ENCODE data around the gene ZBTB21. TPM values are rescaled to one million over a fixed set of nuclear protein-coding genes. Genes with fewer than 3 reads are reported as not detected.

ZBTB21 gene
- polyA plus RNA-seq, 3 donors, result 9.2 to 10.2 (median 9.6) TPM

DNA sequence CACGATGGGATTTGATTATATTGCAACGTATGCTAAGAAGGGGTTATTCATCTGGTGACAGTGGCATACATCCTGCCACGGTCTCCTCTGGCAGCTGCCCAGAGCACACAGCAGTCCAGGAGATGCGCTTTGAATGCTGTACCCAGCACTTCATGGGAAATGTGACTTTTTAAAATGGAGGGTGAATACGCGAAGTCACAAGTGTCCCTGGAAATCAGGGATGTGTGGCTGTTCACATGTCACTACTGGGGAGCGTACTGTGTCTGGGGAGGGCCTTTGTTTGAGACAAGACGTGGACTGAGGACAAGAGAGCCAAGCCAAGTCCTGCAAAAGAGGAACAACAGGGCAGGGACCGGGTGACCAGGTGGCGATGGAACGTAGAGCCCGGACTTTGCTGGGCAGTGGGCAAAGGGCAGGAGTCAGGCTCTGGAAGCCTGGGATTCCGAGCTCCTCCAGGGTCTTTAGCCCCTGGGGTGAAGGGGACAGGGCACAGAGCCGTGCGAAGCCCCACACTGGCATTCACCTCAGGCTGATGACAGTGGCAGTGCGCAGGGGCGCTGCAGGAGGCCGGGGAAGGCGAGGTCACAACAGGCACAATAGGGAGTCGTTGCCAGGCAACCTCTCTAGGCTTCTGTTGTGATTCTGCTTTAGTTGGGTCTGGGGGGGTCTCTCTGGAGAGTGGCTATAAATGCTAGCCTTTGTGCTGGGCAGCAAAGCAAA, 11.4 kb upstream of the ZBTB21 start:
- no peak for DNase-seq (ENCODE audit: low read depth in 3 of 3, low spot score in 2 of 3)

DNA sequence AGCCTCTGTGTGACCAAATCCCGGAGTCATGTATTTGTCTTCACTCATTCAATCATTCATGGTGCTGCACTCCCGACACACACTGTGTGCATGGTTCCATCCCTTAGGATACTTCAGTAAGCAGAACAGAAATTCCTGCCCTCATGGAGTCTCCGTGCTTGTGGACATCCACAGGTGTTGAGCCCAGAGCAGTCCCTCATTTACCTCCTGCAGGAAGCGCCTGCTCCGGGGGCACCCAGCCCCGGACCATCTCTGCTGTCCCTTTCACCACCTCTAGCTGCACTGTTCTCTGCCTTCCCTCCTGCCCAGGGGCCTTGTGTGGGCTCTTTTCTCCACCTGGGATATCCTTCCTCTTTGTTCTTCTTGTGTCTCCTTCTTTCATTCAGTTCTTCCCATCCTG, 9.5 kb upstream of the ZBTB21 start:
- no peak for DNase-seq (ENCODE audit: low read depth in 3 of 3, low spot score in 2 of 3)

DNA sequence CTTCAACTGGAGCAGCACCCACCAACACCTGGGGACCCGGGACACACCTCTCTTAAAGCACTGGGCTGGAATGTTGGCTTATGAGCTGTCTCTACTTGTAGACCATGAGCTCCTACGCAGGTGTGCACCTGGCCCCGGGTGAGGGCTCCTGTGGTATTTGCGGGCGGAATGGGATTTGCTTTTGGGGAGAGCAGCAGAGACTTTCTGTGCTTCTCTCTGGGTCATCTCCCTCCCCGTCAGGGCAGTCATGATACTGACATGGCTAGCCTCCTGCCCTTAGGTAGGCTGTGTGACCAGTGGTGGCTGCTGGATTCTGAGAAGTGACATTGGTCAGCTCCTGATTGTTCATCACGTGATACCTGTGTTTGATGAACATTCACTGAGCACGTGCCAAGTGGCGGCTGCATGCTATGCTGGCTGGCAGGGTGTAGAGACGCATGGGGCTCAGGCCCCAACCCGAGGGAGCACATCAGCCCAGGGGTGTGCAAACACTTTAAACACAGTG, 9.0 kb upstream of the ZBTB21 start:
- no peak for DNase-seq (ENCODE audit: low read depth in 3 of 3, low spot score in 2 of 3)

DNA sequence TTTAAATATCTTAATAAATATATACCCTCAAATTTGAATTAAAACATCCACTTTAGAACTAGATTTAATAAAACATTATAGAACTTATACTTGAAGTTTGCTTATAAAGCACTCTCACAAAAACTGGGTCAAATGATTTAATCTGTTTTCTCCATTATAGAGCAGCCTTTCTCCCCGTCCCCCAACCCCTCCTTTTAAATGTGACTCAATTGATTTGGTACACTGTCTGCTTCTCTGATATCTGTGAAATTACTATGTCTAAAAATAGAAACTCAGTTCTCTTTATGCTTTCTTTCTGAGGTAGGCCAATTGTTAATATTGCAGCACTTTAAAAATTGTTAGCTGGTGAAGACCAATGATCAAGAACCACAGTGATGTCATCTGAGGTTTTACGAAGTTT, 6.9 kb upstream of the ZBTB21 start:
- DNase-seq (ENCODE audit: low read depth in 3 of 3, low spot score in 2 of 3), result no peak

DNA sequence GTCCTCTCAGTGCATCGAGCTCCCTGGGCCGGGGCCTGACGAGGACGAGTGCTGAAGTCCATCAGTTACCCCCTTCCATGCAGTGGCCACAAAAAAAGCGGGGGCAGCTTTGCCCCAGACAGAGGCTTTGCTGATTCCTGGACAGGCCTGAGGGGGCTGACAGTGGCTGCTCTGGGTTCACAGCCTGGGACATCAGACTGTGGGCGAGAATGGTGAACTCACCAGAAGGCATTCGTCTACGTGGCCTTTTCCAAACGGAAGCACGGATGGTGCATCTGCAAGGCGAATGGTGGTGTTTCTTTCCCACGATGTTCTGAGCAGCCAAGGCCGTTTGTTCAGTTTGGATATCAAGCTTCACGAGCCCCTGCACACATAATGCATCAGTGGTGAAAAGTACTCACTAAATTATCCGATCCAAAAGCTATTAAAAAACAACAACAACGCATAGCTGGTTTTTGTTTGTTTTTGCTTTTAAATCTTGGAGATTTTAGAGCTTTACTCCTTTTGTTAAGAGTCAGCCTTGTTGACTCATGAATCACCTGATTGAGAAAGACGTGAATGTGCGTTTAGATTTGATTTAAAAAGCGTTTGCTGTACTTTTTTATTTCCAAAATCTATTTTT, 6.3 kb upstream of the ZBTB21 start:
- no peak for DNase-seq (ENCODE audit: low read depth in 3 of 3, low spot score in 2 of 3)

DNA sequence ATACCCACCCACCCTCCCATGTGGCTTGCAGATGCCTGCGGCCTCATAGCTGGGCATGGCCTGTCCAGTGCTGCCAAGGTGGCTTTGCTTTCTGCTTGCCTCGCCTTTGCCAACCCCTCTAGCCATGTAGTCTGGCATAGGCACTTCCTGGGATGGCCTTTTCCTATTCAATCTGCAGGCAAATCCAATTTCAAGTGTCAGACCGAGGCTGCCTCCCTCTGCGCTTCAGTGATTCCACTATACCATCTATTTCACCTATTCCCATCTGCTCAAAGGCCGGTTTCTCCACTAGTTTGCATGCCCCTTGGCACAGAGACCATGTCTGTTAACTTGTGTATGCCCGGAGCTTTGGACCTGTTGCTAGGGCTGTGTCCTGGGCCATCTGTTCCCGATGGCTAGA, 3.8 kb upstream of the ZBTB21 start:
- DNase-seq (ENCODE audit: low read depth in 3 of 3, low spot score in 2 of 3), result no peak

DNA sequence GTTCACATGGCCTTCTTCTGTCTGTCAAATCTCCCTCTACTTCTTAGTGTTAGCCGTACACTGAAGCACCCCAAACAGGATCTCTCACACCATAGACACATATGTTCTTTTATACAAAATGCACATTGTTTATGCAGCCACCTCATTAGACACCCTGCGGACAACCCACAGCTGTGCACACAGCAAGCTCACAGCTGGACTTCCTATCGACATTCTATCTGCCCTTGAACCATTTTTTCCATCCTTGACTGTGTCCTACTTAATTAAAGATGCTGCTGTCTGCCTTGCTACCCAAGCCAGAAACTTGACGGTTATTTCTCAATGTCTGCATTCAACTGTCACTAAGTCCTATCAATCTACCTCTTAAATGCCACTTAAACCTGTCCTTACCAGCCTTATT, 3.2 kb upstream of the ZBTB21 start:
- DNase-seq (ENCODE audit: low read depth in 3 of 3, low spot score in 2 of 3), result no peak

DNA sequence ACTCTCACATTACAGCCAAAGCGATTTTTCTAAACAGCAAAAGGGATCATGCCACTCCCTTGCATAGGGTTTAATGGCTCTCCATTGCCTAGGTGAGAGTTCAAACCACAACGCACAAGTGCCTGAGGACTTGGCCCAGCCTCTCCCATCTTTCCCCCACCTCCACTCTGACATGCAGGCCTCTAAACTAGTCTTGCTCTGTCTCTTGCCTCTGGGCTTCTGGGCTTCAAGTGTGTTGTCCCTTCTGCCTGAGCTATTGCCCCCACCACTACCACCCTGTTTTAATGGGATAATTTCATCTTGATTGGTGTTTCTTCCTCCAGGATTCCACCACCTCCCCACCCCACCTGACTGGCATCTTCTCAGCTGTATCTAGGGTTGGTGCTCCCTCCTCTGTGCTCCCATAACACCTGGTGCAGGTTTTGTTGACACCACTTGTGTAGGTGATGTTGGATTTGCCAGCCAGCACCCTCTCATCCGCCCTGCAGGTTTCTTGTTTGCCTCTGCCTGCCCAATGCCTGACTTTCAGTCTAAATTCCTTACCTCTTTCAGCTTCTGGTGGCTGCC, 2.7 kb upstream of the ZBTB21 start:
- no peak for DNase-seq (ENCODE audit: low read depth in 3 of 3, low spot score in 2 of 3)

DNA sequence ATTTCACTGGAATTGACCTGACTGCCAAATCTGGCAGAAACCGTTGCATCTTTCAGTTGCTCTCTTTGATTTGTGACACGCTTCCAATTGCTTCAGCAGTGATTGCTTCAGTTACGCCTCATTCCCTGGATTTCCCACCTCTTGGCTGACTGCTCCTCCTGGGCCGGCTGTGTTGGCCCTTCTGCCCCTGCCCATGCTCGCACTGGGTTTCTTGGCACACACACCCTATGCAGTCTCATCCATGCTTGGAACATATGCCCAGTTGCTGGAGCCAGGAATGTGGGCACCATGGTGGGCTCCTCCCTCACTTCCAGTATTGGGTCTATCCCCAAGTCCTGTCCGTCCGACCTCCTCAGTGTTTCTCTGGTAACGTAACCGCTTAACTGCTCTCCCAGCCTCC, 2.2 kb upstream of the ZBTB21 start:
- DNase-seq (ENCODE audit: low read depth in 3 of 3, low spot score in 2 of 3), result no peak

DNA sequence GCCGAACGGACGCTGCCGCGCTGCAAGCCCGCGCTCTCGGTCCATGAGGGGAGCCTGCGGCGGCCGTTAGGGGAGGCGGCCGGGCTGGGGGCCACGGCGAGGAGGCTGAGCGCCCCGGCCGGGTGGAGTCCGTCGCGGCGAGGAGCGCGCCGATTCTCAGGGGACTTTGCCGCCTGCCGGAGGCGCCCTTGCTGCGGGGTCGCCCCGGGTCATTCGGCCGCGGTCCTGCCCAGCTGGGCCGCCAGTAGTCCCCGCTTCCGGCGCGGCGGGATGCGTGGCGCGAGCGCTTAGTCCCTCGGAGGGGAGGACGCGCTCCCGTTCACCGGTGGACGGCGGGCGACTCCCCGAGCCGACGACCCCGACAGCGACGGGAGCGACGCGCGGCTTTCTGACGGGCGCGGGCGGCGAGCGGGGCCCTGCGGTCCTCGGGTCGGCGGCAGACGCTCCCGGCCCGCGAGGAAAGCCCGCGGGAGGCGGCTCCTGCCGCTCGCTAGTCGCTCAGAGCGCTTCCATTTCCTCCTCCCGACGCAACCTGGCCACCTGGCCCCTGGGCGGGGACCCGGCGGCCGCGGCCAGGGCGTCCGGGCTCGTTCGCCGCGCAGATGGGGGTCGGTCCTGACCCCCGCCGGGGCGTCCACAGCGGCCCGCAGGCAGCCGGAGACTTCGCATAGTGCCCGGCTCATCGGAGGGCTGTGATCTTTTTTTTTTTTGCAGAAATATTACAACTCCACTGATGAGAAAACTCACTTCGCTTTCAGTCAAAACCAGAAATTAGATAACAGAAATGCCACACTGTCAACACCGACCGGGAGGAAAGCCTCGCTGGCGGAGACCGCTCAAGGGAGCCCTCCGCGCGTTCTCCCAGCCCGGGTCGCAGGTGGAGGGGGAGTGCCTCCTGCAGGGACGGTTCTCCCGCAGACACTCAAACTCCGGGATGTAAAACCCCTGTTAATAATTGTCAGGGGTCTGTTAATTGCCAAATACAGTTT, 641 bp upstream of the ZBTB21 start:
- DNase-seq (ENCODE audit: low read depth in 3 of 3, low spot score in 2 of 3), result no peak

DNA sequence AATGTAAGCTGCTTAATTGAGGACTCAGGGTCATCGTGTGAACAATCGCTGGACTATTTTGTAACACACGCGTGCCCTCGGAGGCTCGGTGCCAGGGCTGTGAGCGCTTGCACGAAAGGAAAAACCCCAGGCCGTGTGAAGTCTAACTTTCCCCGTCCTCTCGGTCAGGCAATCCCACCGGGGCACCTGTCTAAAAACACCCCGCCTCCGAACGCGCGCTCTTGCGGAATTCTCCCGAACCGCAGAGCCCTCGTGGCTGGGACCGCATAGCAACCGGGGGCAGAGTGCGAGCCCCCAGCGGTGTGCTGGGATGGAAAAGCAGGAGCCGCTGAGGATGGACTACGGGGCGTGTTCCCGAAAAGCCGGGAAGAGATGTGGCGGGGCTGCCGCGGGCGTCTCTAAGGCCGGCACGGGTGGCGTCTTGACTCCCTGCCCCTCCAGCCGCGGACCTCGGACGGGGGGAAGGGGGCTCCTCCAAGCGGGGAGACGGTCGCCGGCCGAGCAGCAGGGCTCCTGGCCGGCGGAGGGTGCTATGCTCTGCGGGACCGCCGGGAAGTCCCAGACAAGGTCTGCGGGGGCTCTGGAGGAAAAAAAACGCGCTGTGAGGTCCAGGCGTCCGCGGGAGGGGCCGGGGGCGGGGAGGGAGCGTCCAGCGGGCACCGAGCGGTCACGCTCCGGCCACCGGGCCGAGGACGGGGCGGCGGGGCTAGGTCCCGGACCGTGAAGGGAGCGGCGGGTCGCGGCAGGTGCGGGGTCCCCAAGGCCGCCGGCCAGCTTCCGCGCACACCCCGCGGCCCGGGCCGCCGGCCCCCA, 936 bp downstream of the ZBTB21 start:
- DNase-seq (ENCODE audit: low read depth in 3 of 3, low spot score in 2 of 3), result no peak

DNA sequence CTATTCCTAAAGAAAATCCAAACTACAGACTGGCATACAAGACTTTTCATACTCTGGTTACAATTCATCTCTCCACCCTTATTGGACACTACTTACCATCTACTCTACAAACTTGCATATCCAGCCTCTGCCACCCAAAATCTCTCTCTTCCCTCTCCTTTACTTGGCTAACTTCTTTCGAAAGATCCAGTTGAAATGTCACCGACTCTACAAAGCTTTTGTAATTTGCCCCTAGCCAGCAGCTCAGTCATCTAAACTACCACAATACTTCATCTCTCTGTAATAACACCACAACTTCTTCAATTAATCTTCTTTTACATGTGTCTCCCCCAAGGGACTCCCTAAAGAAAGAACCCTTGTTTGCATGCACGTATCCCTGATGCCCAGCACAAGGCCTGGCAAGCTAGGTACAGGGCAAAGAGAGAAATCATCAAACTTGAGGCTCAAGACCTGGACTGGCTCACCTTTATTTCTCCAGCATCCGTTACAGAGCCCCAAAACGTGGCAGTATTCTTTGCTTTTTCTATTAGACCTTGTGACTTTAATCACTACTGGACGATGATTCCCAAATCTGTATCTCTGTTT, 2.7 kb downstream of the ZBTB21 start:
- no peak for DNase-seq (ENCODE audit: low read depth in 3 of 3, low spot score in 2 of 3)

DNA sequence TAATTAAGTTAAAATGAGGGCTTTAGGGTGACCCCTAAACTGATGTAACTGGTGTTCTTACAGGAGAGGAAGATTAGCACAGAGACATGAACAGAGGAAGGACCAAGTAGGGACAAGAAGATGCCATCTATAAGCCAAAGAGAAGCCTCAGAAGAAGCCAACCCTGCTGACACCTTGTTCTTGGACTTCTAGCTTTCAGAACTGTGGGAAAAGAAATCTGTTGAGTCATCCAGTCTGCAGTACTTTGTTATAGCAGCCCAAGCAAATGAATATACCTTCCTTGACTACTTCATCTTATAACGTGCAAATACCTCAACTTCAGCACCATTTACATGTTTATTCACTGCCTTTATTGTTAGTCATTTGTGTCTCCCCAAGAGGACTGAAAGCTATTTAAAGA, 3.4 kb downstream of the ZBTB21 start:
- no peak for DNase-seq (ENCODE audit: low read depth in 3 of 3, low spot score in 2 of 3)

DNA sequence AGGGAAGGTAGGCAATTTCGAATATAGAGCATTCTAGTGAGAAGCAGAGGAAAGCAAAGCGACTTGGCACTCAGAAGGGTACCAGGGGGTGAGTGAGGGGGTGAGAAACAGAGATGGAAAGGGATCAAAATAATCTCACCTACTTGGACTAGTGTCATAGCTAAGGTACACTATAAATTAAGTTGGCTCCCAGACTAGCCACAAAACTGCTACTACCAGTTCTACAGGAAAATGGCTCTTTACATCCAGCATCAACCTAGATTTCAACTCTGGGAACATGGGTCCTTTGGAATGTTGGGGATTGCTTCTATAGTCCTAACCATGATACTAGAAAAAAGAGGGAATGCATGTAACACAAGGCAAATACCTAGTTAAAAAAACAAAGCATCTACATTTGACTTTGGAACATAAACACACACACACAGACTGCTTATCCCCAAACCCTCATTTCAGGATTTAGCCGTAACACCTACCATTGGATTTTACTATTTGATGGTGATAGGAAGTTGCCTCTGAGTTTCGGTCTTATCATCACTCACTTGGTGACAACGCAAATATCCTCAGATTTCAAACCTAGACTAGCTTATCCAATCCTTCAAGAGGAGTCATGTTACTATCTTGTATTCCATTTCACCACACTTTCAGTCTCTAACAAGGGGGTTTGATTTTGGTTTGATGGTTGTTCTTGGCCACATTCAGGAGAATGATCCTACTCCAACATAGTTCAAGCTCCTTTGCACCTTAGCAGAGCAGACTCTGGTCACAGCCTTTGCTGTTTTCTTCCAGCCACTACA, 5.6 kb downstream of the ZBTB21 start:
- DNase-seq (ENCODE audit: low read depth in 3 of 3, low spot score in 2 of 3), result no peak

DNA sequence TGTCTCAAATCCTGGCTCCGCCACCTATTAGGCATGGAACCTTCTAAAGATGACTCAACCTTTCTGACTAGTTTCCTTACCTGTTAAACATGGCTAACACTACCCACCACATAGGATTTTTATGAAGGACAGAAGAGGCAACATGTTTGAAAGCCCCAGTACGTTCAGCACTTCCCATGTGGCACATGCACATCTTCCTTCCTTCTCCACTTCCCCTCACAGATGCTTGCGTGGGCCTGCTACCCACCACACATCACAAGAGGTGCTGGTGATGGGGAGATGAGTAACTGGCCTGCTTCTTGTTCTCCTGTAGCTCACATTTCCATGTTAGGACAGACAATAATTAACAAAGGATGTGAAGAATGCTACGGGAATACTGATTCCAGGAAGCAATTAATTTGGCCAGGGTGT, 7.1 kb downstream of the ZBTB21 start:
- no peak for DNase-seq (ENCODE audit: low read depth in 3 of 3, low spot score in 2 of 3)

DNA sequence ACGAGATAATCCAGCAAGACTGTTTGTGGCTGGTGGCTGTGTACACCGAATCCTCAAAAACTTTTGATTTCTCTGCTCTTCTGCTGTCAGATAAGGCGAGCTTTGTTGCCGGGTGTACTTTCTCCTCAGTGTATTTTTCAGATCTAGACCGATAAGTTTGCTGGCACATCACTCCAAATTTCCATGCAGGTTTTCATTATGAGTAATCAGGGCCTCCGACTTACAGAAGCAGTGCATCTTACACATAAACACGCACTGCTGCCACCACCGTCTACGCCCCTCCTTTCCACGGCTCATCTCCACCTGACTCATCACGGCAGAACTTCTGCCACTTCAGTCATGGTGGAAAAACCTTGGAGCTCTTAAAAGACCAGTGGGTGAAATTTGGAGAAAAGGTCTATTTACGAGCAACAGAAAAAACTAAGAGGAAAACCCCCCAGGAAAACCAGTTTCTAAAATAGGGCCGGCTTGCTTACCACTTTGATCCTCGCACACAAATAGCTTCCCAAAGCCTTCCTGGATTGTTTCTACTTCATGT, 7.7 kb downstream of the ZBTB21 start:
- DNase-seq (ENCODE audit: low read depth in 3 of 3, low spot score in 2 of 3), result no peak

DNA sequence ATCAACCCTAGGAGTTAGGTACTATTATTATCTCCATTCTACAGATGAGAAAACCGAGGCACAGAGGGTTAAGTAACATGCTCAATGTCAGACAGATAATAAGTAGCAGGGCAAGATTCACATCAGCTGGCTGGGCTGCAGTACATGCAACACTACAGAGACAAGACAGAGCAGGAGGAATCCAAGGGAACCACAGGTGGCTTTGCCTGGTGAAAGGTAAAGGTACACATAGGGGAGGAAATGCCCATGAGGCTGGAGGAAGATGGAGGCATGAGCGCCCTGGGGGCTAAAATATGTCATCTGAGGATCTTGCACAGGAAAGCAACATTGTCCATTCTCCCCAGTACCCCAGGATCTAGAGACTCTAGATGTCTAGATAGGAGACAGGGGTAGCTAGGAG, 8.4 kb downstream of the ZBTB21 start:
- no peak for DNase-seq (ENCODE audit: low read depth in 3 of 3, low spot score in 2 of 3)

DNA sequence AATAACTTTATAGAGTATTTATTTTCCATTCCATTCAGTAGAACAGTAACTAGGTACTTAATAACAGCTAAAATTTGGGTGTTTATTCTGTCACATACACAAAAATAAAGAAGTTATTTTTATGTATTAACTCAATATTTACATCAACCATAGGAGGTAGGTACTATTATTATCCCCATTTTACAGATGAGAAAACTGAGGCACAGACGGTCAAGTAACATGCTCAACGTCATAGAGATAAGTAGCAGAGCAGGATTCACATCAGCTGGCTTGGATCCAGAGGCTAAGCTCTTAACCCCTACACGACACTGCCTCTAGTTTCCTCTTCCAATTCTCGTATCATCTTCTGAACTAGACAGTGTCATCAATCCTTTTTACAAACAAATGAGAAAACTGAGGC, 9.3 kb downstream of the ZBTB21 start:
- no peak for DNase-seq (ENCODE audit: low read depth in 3 of 3, low spot score in 2 of 3)

DNA sequence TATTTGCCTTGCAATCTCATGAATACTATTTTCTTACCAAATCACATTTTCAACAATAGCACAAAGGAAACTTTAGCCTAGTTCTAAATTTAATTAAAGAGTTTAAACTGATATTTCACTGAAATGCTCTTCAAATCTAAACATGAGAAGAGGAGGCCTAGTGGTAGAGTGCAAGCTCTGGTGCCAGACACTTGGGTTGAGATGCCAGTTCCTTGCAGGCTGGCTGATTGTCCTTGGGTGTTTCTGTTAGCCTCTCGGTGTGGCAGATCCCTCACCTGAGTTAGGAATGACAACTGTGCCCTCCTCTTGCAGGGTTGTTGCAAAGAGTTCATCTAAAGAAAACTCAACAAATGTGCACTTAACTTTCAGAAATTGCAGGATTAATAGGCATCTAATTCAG, 12.5 kb downstream of the ZBTB21 start:
- DNase-seq (ENCODE audit: low read depth in 3 of 3, low spot score in 2 of 3), result no peak

All from right renal cortex interstitium (tissue), 3 donors.